Esophagus muscularis mucosa (tissue), 4 donors: ENCODE data around the gene GPR132. TPM values are rescaled to one million over a fixed set of nuclear protein-coding genes. Genes with fewer than 3 reads are reported as not detected.

Source experiments
- DNase-seq: peaks from one replicate; pipeline ENCODE4 v3.0.0-alpha.2; 2017; ENCODE audit errors: extremely low spot score
- H3K27ac ChIP-seq, 4 donors: fragments of 200-600 bp; sonication (generic); replicated peaks in 1 of 4; 1 replicate in 3 of 4; 2 replicates in 1 of 4; pipeline ENCODE4 v1.5.1; 2016 to 2019; ENCODE audit warnings: mild to moderate bottlenecking in 1 of 4
- H3K27me3 ChIP-seq, 4 donors: fragments of 200-600 bp; sonication (generic); one replicate each; pipeline versions ENCODE4 v1.5.1 to v1.6.0; 2016 to 2019
- H3K36me3 ChIP-seq, 4 donors: fragments of 200-600 bp; sonication (generic); one replicate each; pipeline ENCODE4 v1.5.1; 2016 to 2019
- H3K4me1 ChIP-seq, 4 donors: fragments of 200-600 bp; sonication (generic); one replicate each; pipeline ENCODE4 v1.5.1; 2016 to 2019
- H3K4me3 ChIP-seq, 4 donors: fragments of 200-600 bp; sonication (generic); 1 replicate in 2 of 4; 2 replicates in 2 of 4; pipeline ENCODE4 v1.5.1; 2016 to 2019; ENCODE audit warnings: mild to moderate bottlenecking in 4 of 4, moderate library complexity in 1 of 4
- H3K9me3 ChIP-seq, 4 donors: fragments of 200-600 bp; sonication (generic); 1 replicate in 3 of 4; 2 replicates in 1 of 4; pipeline ENCODE4 v1.5.1; 2016 to 2019
- CTCF ChIP-seq, 3 experiments: fragments of 200-600 bp in 2 of 3; fragments of 450-650 bp in 1 of 3; sonication (generic) in 2 of 3; IDR thresholded peaks; one replicate each; pipeline ENCODE4 v1.5.1; 2017 to 2019; ENCODE audit warnings: antibody characterized with exemption in 3 of 3, mild to moderate bottlenecking in 2 of 3, moderate library complexity in 1 of 3
- EP300 ChIP-seq: sonication (generic); formaldehyde crosslinking; IDR thresholded peaks from one replicate; pipeline ENCODE4 v1.6.1; 2017; ENCODE audit warnings: antibody characterized with exemption
- POLR2A ChIP-seq: fragments of 450-650 bp; IDR thresholded peaks from one replicate; pipeline ENCODE4 v1.6.1; 2017; ENCODE audit warnings: antibody characterized with exemption, moderate library complexity, mild to moderate bottlenecking, low read depth
- POLR2AphosphoS5 ChIP-seq, 2 donors: sonication (generic); formaldehyde crosslinking; IDR thresholded peaks; one replicate each; pipeline ENCODE4 v1.6.1; 2017; ENCODE audit warnings: antibody characterized with exemption in 2 of 2
- WGBS: methylation state at CpG from one replicate; pipeline ENCODE4 v1.1.5; 2018; 5-methylcytosine and 5-hydroxymethylcytosine counted together
- intact Hi-C: fragments of 100-400 bp; cut with DNase I; formaldehyde crosslinking; loops from one replicate; pipeline ENCODE4 v1.15.1; 2023
- total RNA-seq, 4 donors: library from RNA; depleted of rRNA; stranded (reverse); fragments of >200 nt; gene quantifications; one replicate each; pipeline versions ENCODE4 v1.1.0 to v1.2.1, GENCODE V29; 2016

The GPR132 gene
- total RNA-seq, 4 donors from 2014 or later, result 1.2 to 8.0 (median 2.1) TPM

DNA sequence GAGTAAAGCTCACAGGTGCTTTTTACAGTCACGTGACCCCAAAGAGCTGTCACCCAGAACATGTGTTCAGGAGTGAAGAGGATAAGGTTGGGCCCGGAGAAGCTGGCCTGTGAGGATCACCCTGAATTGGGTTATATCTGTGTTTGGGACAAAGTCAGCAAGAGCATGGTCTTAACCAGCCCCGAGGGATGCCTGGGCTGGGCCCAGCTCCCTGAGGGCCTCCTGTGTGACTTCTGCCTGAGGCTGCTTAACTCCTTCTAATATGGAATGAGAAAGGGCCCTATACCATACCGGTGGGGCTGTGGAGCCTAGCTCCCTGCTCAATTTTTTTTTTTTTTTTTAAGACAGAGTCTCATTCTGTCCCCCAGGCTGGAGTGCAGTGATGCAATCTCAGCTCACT lies 46.8 kb downstream of the GPR132 start:
- no peaks in the 10 kb centered on the region for H3K27me3 ChIP-seq
- 79% methylated on average over 4 of the region's 4 CpGs for WGBS
- no peaks in the 10 kb centered on the region for H3K9me3 ChIP-seq
- DNase-seq, result no peak
- TF ChIP-seq POLR2A (no peak), EP300 (no peak), CTCF (IDR thresholded peaks at IDR 0.05) (no peak), POLR2AphosphoS5 (IDR thresholded peaks at IDR 0.05) (no peak)
- H3K4me1 ChIP-seq, result peaks cover 23 to 50% (median 39%) of the 10 kb centered on the region in 4 donors
- no peak overlapping the region for H3K4me3 ChIP-seq
- no peaks in the 10 kb centered on the region for H3K36me3 ChIP-seq
- no peak overlapping the region for H3K27ac ChIP-seq
- intact Hi-C loops, result no loop called here

- 79% methylated on average over 6 of the region's 6 CpGs for WGBS
- Histone ChIP-seq H3K27ac (no peak overlapping the region), H3K36me3 (peaks cover 0 to 10% (median 9%) of the 10 kb centered on the region in 4 donors), H3K9me3 (no peaks in the 10 kb centered on the region), H3K4me3 (no peak overlapping the region), H3K4me1 (peaks cover 19 to 51% (median 44%) of the 10 kb centered on the region in 4 donors), H3K27me3 (no peaks in the 10 kb centered on the region)
- TF ChIP-seq EP300, result no peak
- no peak for TF ChIP-seq POLR2A
- no peak for TF ChIP-seq CTCF (IDR thresholded peaks at IDR 0.05)
- no peak for TF ChIP-seq POLR2AphosphoS5 (IDR thresholded peaks at IDR 0.05)
- intact Hi-C loops, result no loop called here
- no peak for DNase-seq
These were observed 49.3 kb downstream of the GPR132 start for GRCh38 chr14:105015905-105016304.

GRCh38 chr14:105015242-105015641 lies 50.0 kb downstream of the GPR132 start:
- 86% methylated on average over 9 of the region's 9 CpGs for WGBS
- Histone ChIP-seq H3K36me3 (peaks cover 0 to 17% (median 15%) of the 10 kb centered on the region in 4 donors), H3K4me1 (peaks cover 18 to 46% (median 40%) of the 10 kb centered on the region in 4 donors), H3K27ac (no peak overlapping the region), H3K4me3 (no peak overlapping the region), H3K9me3 (no peaks in the 10 kb centered on the region), H3K27me3 (no peaks in the 10 kb centered on the region)
- TF ChIP-seq CTCF (IDR thresholded peaks at IDR 0.05), result no peak
- TF ChIP-seq EP300, result no peak
- no peak for TF ChIP-seq POLR2A
- no peak for TF ChIP-seq POLR2AphosphoS5 (IDR thresholded peaks at IDR 0.05)
- no peak for DNase-seq
- intact Hi-C loops, result no loop called here

GRCh38 chr14:105014631-105015030 lies 50.6 kb downstream of the GPR132 start:
- Histone ChIP-seq H3K36me3 (peaks cover 3 to 22% (median 20%) of the 10 kb centered on the region in 4 donors), H3K27me3 (no peaks in the 10 kb centered on the region), H3K4me1 (peaks cover 12 to 40% (median 34%) of the 10 kb centered on the region in 4 donors), H3K4me3 (no peak overlapping the region), H3K9me3 (no peaks in the 10 kb centered on the region), H3K27ac (no peak overlapping the region)
- intact Hi-C loops, result no loop called here
- 80% methylated on average over 4 of the region's 4 CpGs for WGBS
- DNase-seq, result no peak
- TF ChIP-seq POLR2A (no peak), CTCF (IDR thresholded peaks at IDR 0.05) (no peak), POLR2AphosphoS5 (IDR thresholded peaks at IDR 0.05) (no peak), EP300 (no peak)

DNA sequence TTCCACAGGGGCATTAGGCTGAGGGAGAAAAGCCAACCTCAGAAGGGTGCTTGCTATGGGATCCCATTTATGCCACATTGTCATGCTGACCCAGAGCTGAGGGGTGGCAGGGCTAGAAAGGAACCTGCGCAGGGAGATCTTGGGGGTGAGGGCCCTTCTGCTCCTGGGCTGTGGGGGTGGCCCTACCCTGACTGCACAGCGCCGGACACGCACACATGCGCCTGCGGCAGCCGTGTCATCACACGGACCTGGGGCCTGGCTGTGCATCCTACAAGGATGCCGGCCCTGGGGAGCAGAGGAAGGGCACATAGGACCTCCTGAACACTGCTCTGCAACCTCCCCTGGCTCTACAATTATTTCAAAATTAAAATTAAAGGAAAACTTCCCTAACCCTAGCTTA lies 51.2 kb downstream of the GPR132 start:
- WGBS, result 82% methylated on average over 5 of the region's 9 CpGs
- Histone ChIP-seq H3K27ac (no peak overlapping the region), H3K4me1 (peaks cover 6 to 34% (median 28%) of the 10 kb centered on the region in 4 donors), H3K4me3 (no peak overlapping the region), H3K36me3 (peaks cover 8 to 28% (median 23%) of the 10 kb centered on the region in 4 donors), H3K27me3 (no peaks in the 10 kb centered on the region), H3K9me3 (no peaks in the 10 kb centered on the region)
- no peak for DNase-seq
- TF ChIP-seq CTCF (IDR thresholded peaks at IDR 0.05), result no peak
- TF ChIP-seq POLR2A, result no peak
- no peak for TF ChIP-seq EP300
- intact Hi-C loops, result no loop called here
